ENCODE data around the gene SFXN5.
A peak's percentile ranks its signal among the peaks of the same experiment; 100 is the strongest.

The SFXN5 gene

GRCh38 chr2:73111073-73112025 is 39.8 kb upstream of the SFXN5 start:
- Histone ChIP-seq H3K27ac (no peak overlapping the region), H3K27me3 (ENCODE audit: insufficient read depth, low read depth) (no peaks in the 10 kb centered on the region), H3K4me1 (ENCODE audit: low read depth, poor library complexity, severe bottlenecking) (peaks cover 8% of the 10 kb centered on the region), H2AFZ (ENCODE audit: low read depth) (peak overlapping the region; percentile 84; the same call in 1 of the 2 replicates), H3K36me3 (ENCODE audit: insufficient read depth) (no peaks in the 10 kb centered on the region), H3K9ac (peak overlapping the region; percentile 38; the same call in 1 of the 2 replicates), H3K79me2 (ENCODE audit: insufficient read depth, low read depth) (no peaks in the 10 kb centered on the region), H4K20me1 (ENCODE audit: insufficient read depth) (no peaks in the 10 kb centered on the region), H3K4me3 (IDR thresholded peaks at IDR 0.05; ENCODE audit: insufficient read depth, low read depth, low read length) (no peak overlapping the region), H3K4me2 (peak overlapping the region; percentile 38; the same call in 1 of the 2 replicates)
- TF ChIP-seq CTCF (conservative IDR thresholded peaks at IDR 0.05; ENCODE audit: low read depth, low read length), result no peak

GRCh38 chr2:73110168-73111072 is 38.9 kb upstream of the SFXN5 start:
- H3K9ac ChIP-seq, result no peak overlapping the region

GRCh38 chr2:73109431-73110167 is 38.1 kb upstream of the SFXN5 start:
- H3K79me2 ChIP-seq (ENCODE audit: insufficient read depth, low read depth), result no peaks in the 10 kb centered on the region
- H3K27ac ChIP-seq, result no peak overlapping the region

More at GRCh38 chr2:73110168-73111072, 38.9 kb upstream of the SFXN5 start:
- Histone ChIP-seq H3K4me3 (IDR thresholded peaks at IDR 0.05; ENCODE audit: insufficient read depth, low read depth, low read length) (no peak overlapping the region), H3K27ac (no peak overlapping the region), H2AFZ (ENCODE audit: low read depth) (no peak overlapping the region), H3K36me3 (ENCODE audit: insufficient read depth) (no peaks in the 10 kb centered on the region), H3K4me2 (no peak overlapping the region), H3K4me1 (ENCODE audit: low read depth, poor library complexity, severe bottlenecking) (peaks cover 8% of the 10 kb centered on the region), H3K27me3 (ENCODE audit: insufficient read depth, low read depth) (no peaks in the 10 kb centered on the region), H4K20me1 (ENCODE audit: insufficient read depth) (no peaks in the 10 kb centered on the region), H3K79me2 (ENCODE audit: insufficient read depth, low read depth) (no peaks in the 10 kb centered on the region)
- TF ChIP-seq CTCF (conservative IDR thresholded peaks at IDR 0.05; ENCODE audit: low read depth, low read length), result no peak

More at GRCh38 chr2:73109431-73110167, 38.1 kb upstream of the SFXN5 start:
- no peak overlapping the region for H2AFZ ChIP-seq (ENCODE audit: low read depth)
- no peak overlapping the region for H3K4me2 ChIP-seq
- no peaks in the 10 kb centered on the region for H4K20me1 ChIP-seq (ENCODE audit: insufficient read depth)
- H3K36me3 ChIP-seq (ENCODE audit: insufficient read depth), result no peaks in the 10 kb centered on the region
- TF ChIP-seq CTCF (conservative IDR thresholded peaks at IDR 0.05; ENCODE audit: low read depth, low read length), result no peak
- no peak overlapping the region for H3K4me3 ChIP-seq (IDR thresholded peaks at IDR 0.05; ENCODE audit: insufficient read depth, low read depth, low read length)
- no peaks in the 10 kb centered on the region for H3K27me3 ChIP-seq (ENCODE audit: insufficient read depth, low read depth)
- peaks cover 8% of the 10 kb centered on the region for H3K4me1 ChIP-seq (ENCODE audit: low read depth, poor library complexity, severe bottlenecking)
- H3K9ac ChIP-seq, result no peak overlapping the region

Data from KMS-11 (cell line).